Measurements from ENCODE around the gene OLR1.
A peak's percentile ranks its signal among the peaks of the same experiment; 100 is the strongest.

Gene OLR1

GRCh38 chr12:10175846-10176636 lies 4.1 kb upstream of the OLR1 start:
- Mint-ChIP-seq H3K27ac (no peak overlapping the region), H3K36me3 (ENCODE audit: low read depth) (no peaks in the 10 kb centered on the region)

DNA sequence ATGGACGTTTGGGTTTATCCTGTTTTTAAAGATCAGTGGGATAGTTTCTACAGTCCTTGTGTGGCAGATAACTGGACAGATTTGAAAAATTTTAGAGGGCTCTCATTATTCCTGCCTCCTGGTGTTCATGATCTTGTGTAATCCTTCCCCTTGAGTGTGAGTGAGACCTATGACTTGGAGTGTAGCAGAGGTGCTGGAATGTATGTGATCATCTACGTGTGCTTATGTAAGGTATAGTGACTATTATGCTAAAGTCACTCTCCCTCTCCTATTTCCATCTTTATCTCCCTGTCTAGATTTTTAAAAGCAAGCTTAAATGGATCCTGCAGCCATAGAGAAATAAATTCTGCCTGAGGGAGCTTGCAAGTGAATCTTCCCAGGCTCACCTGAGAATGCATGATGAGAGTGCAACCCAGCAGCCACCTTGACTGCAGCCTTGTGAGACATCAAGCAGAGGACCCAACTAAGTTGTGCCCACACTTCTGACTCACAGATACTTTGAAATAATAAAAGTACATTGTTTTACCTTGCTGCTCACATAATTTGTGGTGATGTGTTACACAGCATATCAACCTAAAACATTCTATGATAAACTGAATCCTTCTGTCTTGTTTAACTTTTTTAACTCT lies 3.2 kb upstream of the OLR1 start:
- H3K4me1 Mint-ChIP-seq (ENCODE audit: low read depth), result no peaks in the 10 kb centered on the region
- H3K36me3 Mint-ChIP-seq (ENCODE audit: low read depth), result no peaks in the 10 kb centered on the region
- no peaks in the 10 kb centered on the region for H3K9me3 Mint-ChIP-seq
- H3K27me3 Mint-ChIP-seq, result peaks cover 23% of the 10 kb centered on the region
- no peak overlapping the region for H3K27ac Mint-ChIP-seq
- H3K4me3 Mint-ChIP-seq, result no peak overlapping the region

More at GRCh38 chr12:10175846-10176636, 4.1 kb upstream of the OLR1 start:
- Mint-ChIP-seq H3K4me3 (no peak overlapping the region), H3K27me3 (peaks cover 20% of the 10 kb centered on the region), H3K4me1 (ENCODE audit: low read depth) (no peaks in the 10 kb centered on the region), H3K9me3 (no peaks in the 10 kb centered on the region)

DNA sequence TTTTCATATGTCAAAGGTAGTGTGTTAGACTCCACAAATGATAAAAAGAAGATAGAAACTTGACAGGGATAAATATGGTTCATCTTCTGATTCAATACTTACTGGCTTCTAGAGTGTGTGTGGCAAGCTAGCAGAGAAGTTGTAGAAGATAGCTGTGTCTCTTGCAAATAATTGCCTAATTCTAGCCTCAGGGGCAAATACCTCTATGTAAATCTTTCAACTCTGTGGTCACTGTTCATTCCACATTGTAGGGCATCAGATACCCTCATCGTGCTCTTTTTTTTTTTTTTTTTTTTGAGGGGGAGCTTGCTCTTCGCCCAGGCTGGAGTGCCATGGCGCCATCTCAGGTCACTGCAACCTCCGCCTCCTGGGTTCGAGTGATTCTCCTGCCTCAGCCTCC lies 1.7 kb downstream of the OLR1 start:
- no peak overlapping the region for H3K27ac Mint-ChIP-seq
- no peaks in the 10 kb centered on the region for H3K9me3 Mint-ChIP-seq
- no peaks in the 10 kb centered on the region for H3K4me1 Mint-ChIP-seq (ENCODE audit: low read depth)
- H3K4me3 Mint-ChIP-seq, result no peak overlapping the region
- no peaks in the 10 kb centered on the region for H3K36me3 Mint-ChIP-seq (ENCODE audit: low read depth)
- peaks cover 7% of the 10 kb centered on the region for H3K27me3 Mint-ChIP-seq

GRCh38 chr12:10169104-10169503 lies 2.8 kb downstream of the OLR1 start:
- H3K4me1 Mint-ChIP-seq (ENCODE audit: low read depth), result no peaks in the 10 kb centered on the region
- no peaks in the 10 kb centered on the region for H3K9me3 Mint-ChIP-seq

DNA sequence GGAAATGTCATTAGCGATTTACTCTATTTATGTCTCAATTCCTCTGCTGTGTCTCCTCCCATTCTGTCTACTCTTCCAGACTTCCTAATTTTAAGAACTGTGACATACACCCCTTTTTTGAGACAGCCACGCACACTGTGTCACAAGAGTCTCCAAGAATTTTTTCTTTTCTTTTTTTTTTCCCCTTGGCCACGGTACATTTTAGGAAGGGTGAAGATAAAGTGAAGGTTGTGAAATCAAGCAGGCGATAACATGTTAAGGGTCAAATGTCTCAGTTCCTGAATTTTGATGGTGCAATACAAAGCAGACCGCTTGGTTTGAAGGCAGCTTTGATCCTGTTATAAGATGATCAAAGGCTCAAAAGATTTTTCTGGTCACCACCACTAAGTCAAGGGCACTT lies 4.3 kb downstream of the OLR1 start:
- Mint-ChIP-seq H3K27ac (no peak overlapping the region), H3K4me3 (no peak overlapping the region), H3K9me3 (no peaks in the 10 kb centered on the region), H3K4me1 (ENCODE audit: low read depth) (no peaks in the 10 kb centered on the region), H3K36me3 (ENCODE audit: low read depth) (no peaks in the 10 kb centered on the region), H3K27me3 (peaks cover 7% of the 10 kb centered on the region)

More at GRCh38 chr12:10169104-10169503, 2.8 kb downstream of the OLR1 start:
- Mint-ChIP-seq H3K27ac (no peak overlapping the region), H3K36me3 (ENCODE audit: low read depth) (no peaks in the 10 kb centered on the region), H3K27me3 (peaks cover 7% of the 10 kb centered on the region), H3K4me3 (no peak overlapping the region)

- H3K9me3 Mint-ChIP-seq, result no peaks in the 10 kb centered on the region
- H3K4me3 Mint-ChIP-seq, result no peak overlapping the region
- H3K27ac Mint-ChIP-seq, result peak overlapping the region; percentile 48
- no peaks in the 10 kb centered on the region for H3K36me3 Mint-ChIP-seq (ENCODE audit: low read depth)
- no peaks in the 10 kb centered on the region for H3K27me3 Mint-ChIP-seq
- no peaks in the 10 kb centered on the region for H3K4me1 Mint-ChIP-seq (ENCODE audit: low read depth)
Observed at GRCh38 chr12:10165421-10165820, 6.5 kb downstream of the OLR1 start.

GRCh38 chr12:10163084-10163483 lies 8.8 kb downstream of the OLR1 start:
- H3K4me1 Mint-ChIP-seq (ENCODE audit: low read depth), result no peaks in the 10 kb centered on the region
- H3K36me3 Mint-ChIP-seq (ENCODE audit: low read depth), result no peaks in the 10 kb centered on the region
- H3K9me3 Mint-ChIP-seq, result no peaks in the 10 kb centered on the region
- no peak overlapping the region for H3K27ac Mint-ChIP-seq
- peaks cover 3% of the 10 kb centered on the region for H3K27me3 Mint-ChIP-seq
- H3K4me3 Mint-ChIP-seq, result no peak overlapping the region

DNA sequence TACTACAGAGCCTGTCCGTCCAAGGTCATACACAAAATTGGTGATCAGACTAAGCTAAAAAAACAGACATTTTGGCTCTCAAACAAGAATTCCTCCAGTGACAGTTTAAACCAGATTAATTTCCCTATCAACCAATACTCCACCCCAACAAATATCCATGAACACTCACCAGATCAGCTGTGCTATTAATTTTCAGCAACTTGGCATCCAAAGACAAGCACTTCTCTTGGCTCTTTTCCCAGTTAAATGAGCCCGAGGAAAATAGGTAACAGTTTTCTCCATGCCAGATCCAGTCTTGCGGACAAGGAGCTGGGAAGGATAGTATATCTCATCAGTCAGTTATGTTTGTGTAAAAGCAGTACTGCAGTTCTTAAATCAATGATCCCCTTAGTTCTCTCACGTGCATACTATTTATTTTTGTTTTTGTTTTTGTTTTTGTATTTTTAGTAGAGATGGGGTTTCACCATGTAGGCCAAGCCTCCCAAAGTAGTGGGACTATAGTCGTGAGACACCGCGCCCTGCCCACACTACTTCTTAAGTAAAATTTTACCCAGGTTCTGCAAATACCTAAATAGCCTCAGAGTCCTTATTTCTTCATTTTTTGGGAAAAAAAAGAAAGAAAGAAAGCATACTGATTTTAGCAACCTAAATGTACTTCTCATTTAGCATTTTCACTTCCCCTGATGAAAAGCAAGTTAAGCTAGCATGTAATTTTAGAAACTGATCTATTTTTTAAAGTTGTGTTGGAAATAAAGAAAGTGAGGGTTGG lies 11.1 kb downstream of the OLR1 start:
- no peak overlapping the region for H3K4me3 Mint-ChIP-seq
- peaks cover 9% of the 10 kb centered on the region for H3K27me3 Mint-ChIP-seq
- no peaks in the 10 kb centered on the region for H3K4me1 Mint-ChIP-seq (ENCODE audit: low read depth)
- H3K36me3 Mint-ChIP-seq (ENCODE audit: low read depth), result no peaks in the 10 kb centered on the region
- H3K27ac Mint-ChIP-seq, result no peak overlapping the region
- no peaks in the 10 kb centered on the region for H3K9me3 Mint-ChIP-seq

DNA sequence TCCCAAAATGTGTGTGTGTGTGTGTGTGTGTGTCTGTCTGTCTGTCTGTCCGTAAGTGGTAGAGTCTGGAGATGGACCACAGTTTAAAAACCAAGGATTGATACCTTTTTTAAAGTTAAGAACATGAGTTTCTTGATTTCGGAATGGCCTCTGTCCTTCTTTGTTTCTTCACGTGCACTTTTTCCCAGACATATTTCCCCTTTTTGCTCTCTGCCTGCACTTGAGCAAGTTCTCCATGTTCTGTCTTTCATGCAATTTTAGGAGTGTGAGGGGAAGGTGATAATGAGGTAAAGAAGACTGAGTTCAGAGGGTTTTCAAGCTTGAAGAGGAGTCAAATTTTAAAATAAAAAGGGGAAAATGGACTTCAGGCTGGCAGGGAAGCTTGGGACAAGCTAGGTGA lies 12.7 kb downstream of the OLR1 start:
- no peaks in the 10 kb centered on the region for H3K36me3 Mint-ChIP-seq (ENCODE audit: low read depth)
- H3K27ac Mint-ChIP-seq, result no peak overlapping the region
- peaks cover 13% of the 10 kb centered on the region for H3K27me3 Mint-ChIP-seq
- no peaks in the 10 kb centered on the region for H3K9me3 Mint-ChIP-seq
- no peak overlapping the region for H3K4me3 Mint-ChIP-seq
- no peaks in the 10 kb centered on the region for H3K4me1 Mint-ChIP-seq (ENCODE audit: low read depth)

DNA sequence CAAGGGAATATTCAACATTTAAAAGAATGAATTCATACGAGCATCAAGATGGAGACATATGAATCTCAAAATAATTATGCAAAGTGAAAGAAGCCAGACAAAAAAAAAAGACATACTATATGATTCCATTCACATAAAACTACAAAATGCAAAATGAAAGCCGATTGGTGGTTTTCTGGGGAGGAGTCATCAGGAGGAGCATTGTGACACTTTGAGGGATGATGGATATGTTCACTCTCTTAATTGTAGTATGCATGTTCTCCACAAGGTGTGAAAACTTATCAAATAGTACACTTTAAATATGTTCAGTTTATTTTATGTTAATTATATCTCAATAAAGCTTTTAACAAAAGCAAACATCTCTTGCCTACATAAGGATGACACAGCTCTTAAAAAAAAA lies 13.5 kb downstream of the OLR1 start:
- no peaks in the 10 kb centered on the region for H3K36me3 Mint-ChIP-seq (ENCODE audit: low read depth)
- no peak overlapping the region for H3K27ac Mint-ChIP-seq
- H3K9me3 Mint-ChIP-seq, result no peaks in the 10 kb centered on the region
- no peak overlapping the region for H3K4me3 Mint-ChIP-seq
- H3K4me1 Mint-ChIP-seq (ENCODE audit: low read depth), result peaks cover 8% of the 10 kb centered on the region
- peaks cover 20% of the 10 kb centered on the region for H3K27me3 Mint-ChIP-seq

DNA sequence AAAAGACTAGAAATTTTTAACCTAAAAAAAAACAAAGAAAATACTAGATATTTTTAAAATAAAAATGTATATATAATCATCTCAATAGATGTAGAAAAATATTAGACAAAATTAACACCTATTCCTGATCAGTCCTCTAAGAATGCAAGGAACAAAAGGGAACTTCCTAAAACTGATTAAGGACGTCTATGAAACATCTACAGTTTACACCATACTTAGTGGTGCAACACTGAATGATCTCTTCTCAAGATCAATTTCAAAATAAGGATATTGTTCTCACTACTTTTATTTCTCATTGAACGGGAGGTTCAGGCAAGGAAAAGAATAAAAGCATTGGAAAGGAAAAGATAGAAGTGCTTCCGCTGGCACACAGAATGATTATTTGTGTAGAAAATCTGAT lies 16.0 kb downstream of the OLR1 start:
- Mint-ChIP-seq H3K27me3 (peaks cover 24% of the 10 kb centered on the region), H3K4me3 (no peak overlapping the region), H3K27ac (no peak overlapping the region), H3K9me3 (no peaks in the 10 kb centered on the region), H3K36me3 (ENCODE audit: low read depth) (no peaks in the 10 kb centered on the region), H3K4me1 (ENCODE audit: low read depth) (peaks cover 13% of the 10 kb centered on the region)

DNA sequence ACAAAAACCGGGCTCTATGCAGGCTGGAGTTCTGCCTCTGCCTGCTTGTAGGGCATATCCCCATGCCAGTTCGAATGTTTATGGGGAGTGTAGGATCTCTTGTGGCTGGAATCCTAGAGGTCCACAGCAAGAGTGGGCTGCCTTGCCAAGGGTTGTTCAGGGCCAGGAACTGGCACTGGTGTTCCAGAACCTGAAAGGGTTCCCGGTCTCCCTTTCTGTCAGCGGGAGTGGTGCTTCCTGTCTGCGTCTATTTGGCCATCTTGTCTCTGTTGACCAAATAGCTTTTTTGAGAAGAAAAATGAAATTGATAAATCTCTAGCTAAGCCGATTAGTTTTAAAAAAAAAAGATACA lies 17.8 kb downstream of the OLR1 start:
- Mint-ChIP-seq H3K4me3 (peak overlapping the region; percentile 89), H3K4me1 (ENCODE audit: low read depth) (peaks cover 13% of the 10 kb centered on the region), H3K27ac (no peak overlapping the region)

DNA sequence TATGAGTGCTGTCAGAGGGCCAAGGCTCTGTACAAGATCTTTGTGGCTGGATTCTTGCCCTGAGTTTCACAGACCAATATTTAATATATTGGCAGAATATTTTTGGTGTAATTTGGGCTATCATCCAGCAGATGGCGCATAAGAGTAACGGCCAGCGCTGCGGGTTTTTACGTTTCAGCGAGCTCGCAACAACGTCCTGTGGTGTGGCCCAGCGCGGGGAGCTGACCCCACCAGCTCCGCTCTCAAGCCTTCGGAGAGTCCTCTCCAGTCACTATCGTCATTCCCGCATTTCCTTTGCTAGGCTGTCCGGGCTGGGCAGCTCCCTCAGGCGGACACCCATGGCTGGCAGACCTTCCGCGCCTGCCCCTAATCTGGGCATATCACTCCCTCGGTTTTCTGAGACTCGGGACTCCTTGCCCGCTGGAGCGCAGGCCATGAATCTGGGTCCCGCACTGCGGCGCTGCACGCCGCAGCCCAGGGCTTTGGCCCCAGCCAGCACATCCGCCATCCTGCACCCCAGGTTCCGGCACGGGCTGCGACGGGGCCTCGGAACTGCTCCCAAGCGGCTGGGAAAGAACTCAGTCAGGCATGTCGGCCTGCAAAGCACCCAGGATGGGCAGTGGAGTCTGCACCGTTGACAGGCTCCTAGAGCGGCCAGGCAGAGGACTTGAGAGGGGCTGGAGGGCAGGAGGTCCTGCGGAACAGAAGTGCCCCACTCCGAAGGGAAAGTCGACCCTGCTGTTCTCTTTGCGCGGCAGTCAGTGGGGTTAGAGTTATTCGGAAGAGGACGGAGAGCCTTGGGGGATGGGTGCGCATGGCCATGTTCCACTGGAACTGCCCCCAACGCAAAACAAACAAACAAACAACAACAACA lies 18.4 kb downstream of the OLR1 start:
- Mint-ChIP-seq H3K4me3 (peak overlapping the region; percentile 89), H3K27ac (peak overlapping the region; percentile 68), H3K36me3 (ENCODE audit: low read depth) (no peaks in the 10 kb centered on the region), H3K9me3 (no peaks in the 10 kb centered on the region), H3K27me3 (peaks cover 24% of the 10 kb centered on the region), H3K4me1 (ENCODE audit: low read depth) (peaks cover 13% of the 10 kb centered on the region)

More for the DNA sequence above, 17.8 kb downstream of the OLR1 start:
- Mint-ChIP-seq H3K36me3 (ENCODE audit: low read depth) (no peaks in the 10 kb centered on the region), H3K27me3 (peaks cover 24% of the 10 kb centered on the region), H3K9me3 (no peaks in the 10 kb centered on the region)

GRCh38 chr12:10151621-10152020 lies 20.3 kb downstream of the OLR1 start:
- no peaks in the 10 kb centered on the region for H3K36me3 Mint-ChIP-seq (ENCODE audit: low read depth)
- no peak overlapping the region for H3K4me3 Mint-ChIP-seq
- H3K27ac Mint-ChIP-seq, result no peak overlapping the region
- no peaks in the 10 kb centered on the region for H3K9me3 Mint-ChIP-seq
- peaks cover 20% of the 10 kb centered on the region for H3K27me3 Mint-ChIP-seq
- H3K4me1 Mint-ChIP-seq (ENCODE audit: low read depth), result peaks cover 20% of the 10 kb centered on the region

Data from stimulated activated naive CD8-positive, alpha-beta T cell treated with anti-CD3 and anti-CD28 coated beads, Interleukin-15, Interleukin-2, amounts not matched to agents 100 ng/mL and 50 ng/mL, for 24 hours (primary cell).